PFSK-1 (cell line): ENCODE results near the gene HECTD4.

Source experiments
- FOXP2 ChIP-seq: optimal IDR thresholded peaks from 2 replicates; pipeline ENCODE3; 2011; ENCODE audit warnings: borderline replicate concordance, control low read depth, inconsistent platforms; ENCODE audit not compliant: insufficient read depth; ENCODE audit errors: extremely low read length, extremely low read depth
- POLR2AphosphoS5 ChIP-seq: IDR thresholded peaks from 2 replicates; pipeline ENCODE4 v1.6.1; 2012; ENCODE audit warnings: low read depth, mild to moderate bottlenecking, control low read depth, low read length, moderate library complexity
- REST ChIP-seq, 2 experiments: IDR thresholded peaks; 2 replicates each; pipeline versions ENCODE4 v1.6.1 to v1.8.0; 2011 to 2012; ENCODE audit warnings: low read depth in 2 of 2, low read length in 2 of 2, control low read depth in 1 of 2, inconsistent platforms in 1 of 2, mild to moderate bottlenecking in 1 of 2, moderate library complexity in 1 of 2; ENCODE audit not compliant: insufficient read depth in 1 of 2
- SIN3A ChIP-seq: IDR thresholded peaks from 2 replicates; pipeline ENCODE4 v1.6.1; 2012; ENCODE audit warnings: mild to moderate bottlenecking, low read length, moderate library complexity, borderline replicate concordance; ENCODE audit not compliant: insufficient read depth
- TAF1 ChIP-seq: IDR thresholded peaks from 2 replicates; pipeline ENCODE4 v1.6.1; 2012; ENCODE audit warnings: low read length, control low read depth, borderline replicate concordance; ENCODE audit not compliant: insufficient read depth

HECTD4 gene

GRCh38 chr12:112124918-112125249 is 257.3 kb downstream of the HECTD4 start:
- no peak for TF ChIP-seq POLR2AphosphoS5
- TF ChIP-seq TAF1, result no peak
- no peak for TF ChIP-seq SIN3A
- TF ChIP-seq FOXP2, result no peak
- no peak for TF ChIP-seq REST (IDR thresholded peaks at IDR 0.05; ENCODE audit: insufficient read depth in 1 of 2, low read depth in 2 of 2, low read length in 2 of 2)

GRCh38 chr12:112122823-112123690 is 259.2 kb downstream of the HECTD4 start:
- TF ChIP-seq TAF1 (no peak), REST (IDR thresholded peaks at IDR 0.05; ENCODE audit: insufficient read depth in 1 of 2, low read depth in 2 of 2, low read length in 2 of 2) (no peak), SIN3A (no peak), FOXP2 (no peak), POLR2AphosphoS5 (no peak)

GRCh38 chr12:112121780-112122565 is 260.3 kb downstream of the HECTD4 start:
- TF ChIP-seq POLR2AphosphoS5, result no peak
- TF ChIP-seq FOXP2, result no peak
- no peak for TF ChIP-seq SIN3A
- no peak for TF ChIP-seq REST (IDR thresholded peaks at IDR 0.05; ENCODE audit: insufficient read depth in 1 of 2, low read depth in 2 of 2, low read length in 2 of 2)
- TF ChIP-seq TAF1, result no peak

GRCh38 chr12:112117685-112118084 is 264.5 kb downstream of the HECTD4 start:
- no peak for TF ChIP-seq FOXP2
- TF ChIP-seq TAF1, result no peak
- TF ChIP-seq REST (IDR thresholded peaks at IDR 0.05; ENCODE audit: insufficient read depth in 1 of 2, low read depth in 2 of 2, low read length in 2 of 2), result no peak
- no peak for TF ChIP-seq SIN3A
- TF ChIP-seq POLR2AphosphoS5, result no peak
